ENCODE measurements around the gene ZCCHC10. TPM values are rescaled to one million over a fixed set of nuclear protein-coding genes. Genes with fewer than 3 reads are reported as not detected.
"Not testable (repeated sequence)": the region's sequence is repeated elsewhere in the genome, so short reads cannot be mapped to it uniquely, and the experiment has no call there.

The ZCCHC10 gene
- total and polyA plus RNA-seq, 2 donors from 2014 or later = 19.9 to 32.7 TPM

- Histone ChIP-seq H3K4me3 (ENCODE audit: low read length in 3 of 3) (peak overlapping the region; percentile 90 to 99 (median 90)), H3K9me3 (ENCODE audit: control insufficient read depth in 2 of 3, insufficient read depth in 1 of 3, low read length in 3 of 3) (no peaks in the 10 kb centered on the region), H3K4me1 (ENCODE audit: control insufficient read depth in 2 of 3, insufficient read depth in 2 of 3, low read depth in 1 of 3, low read length in 3 of 3) (peaks cover 0 to 14% (median 4%) of the 10 kb centered on the region in 3 donors), H3K9ac (ENCODE audit: low read length in 3 of 3) (peak overlapping the region; percentile 81 to 99 (median 98)), H3K36me3 (ENCODE audit: control insufficient read depth in 2 of 3, insufficient read depth in 3 of 3, low read length in 3 of 3) (no peaks in the 10 kb centered on the region), H3K27me3 (ENCODE audit: control insufficient read depth, insufficient read depth, low read length) (no peaks in the 10 kb centered on the region), H3K27ac (ENCODE audit: low read depth in 2 of 2, low read length in 2 of 2) (peak overlapping the region; percentile 92 to 99)
- peak in 4 of 5 donors; percentile 49 to 91 (median 72) for DNase-seq
- intact Hi-C loops (cut with DNase I) = no loop called here
- TF ChIP-seq, protein P1, sequence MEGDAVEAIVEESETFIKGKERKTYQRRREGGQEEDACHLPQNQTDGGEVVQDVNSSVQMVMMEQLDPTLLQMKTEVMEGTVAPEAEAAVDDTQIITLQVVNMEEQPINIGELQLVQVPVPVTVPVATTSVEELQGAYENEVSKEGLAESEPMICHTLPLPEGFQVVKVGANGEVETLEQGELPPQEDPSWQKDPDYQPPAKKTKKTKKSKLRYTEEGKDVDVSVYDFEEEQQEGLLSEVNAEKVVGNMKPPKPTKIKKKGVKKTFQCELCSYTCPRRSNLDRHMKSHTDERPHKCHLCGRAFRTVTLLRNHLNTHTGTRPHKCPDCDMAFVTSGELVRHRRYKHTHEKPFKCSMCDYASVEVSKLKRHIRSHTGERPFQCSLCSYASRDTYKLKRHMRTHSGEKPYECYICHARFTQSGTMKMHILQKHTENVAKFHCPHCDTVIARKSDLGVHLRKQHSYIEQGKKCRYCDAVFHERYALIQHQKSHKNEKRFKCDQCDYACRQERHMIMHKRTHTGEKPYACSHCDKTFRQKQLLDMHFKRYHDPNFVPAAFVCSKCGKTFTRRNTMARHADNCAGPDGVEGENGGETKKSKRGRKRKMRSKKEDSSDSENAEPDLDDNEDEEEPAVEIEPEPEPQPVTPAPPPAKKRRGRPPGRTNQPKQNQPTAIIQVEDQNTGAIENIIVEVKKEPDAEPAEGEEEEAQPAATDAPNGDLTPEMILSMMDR (IDR thresholded peaks at IDR 0.05; ENCODE audit: borderline replicate concordance, extremely low read depth, insufficient read depth) = no peak
- FAIRE-seq = no peak
These were observed 63.8 kb downstream of the ZCCHC10 start for GRCh38 chr5:132962429-132963021.

GRCh38 chr5:132961887-132962286 is 64.5 kb downstream of the ZCCHC10 start:
- TF ChIP-seq, protein P1 (IDR thresholded peaks at IDR 0.05; ENCODE audit: borderline replicate concordance, extremely low read depth, insufficient read depth) = no peak
- H3K27me3 ChIP-seq (ENCODE audit: control insufficient read depth, insufficient read depth, low read length) = no peaks in the 10 kb centered on the region
- no peak for FAIRE-seq
- H3K27ac ChIP-seq (ENCODE audit: low read depth in 2 of 2, low read length in 2 of 2) = peak overlapping the region; percentile 92 to 99
- H3K9me3 ChIP-seq (ENCODE audit: control insufficient read depth in 2 of 3, insufficient read depth in 1 of 3, low read length in 3 of 3) = no peaks in the 10 kb centered on the region
- peak overlapping the region; percentile 81 to 99 (median 98) for H3K9ac ChIP-seq (ENCODE audit: low read length in 3 of 3)
- H3K36me3 ChIP-seq (ENCODE audit: control insufficient read depth in 2 of 3, insufficient read depth in 3 of 3, low read length in 3 of 3) = no peaks in the 10 kb centered on the region
- intact Hi-C loops (cut with DNase I) = no loop called here
- H3K4me3 ChIP-seq (ENCODE audit: low read length in 3 of 3) = peak overlapping the region; percentile 90 to 99 (median 90)
- DNase-seq = peak in 2 of 5 donors; percentile 58 to 75
- H3K4me1 ChIP-seq (ENCODE audit: control insufficient read depth in 2 of 3, insufficient read depth in 2 of 3, low read depth in 1 of 3, low read length in 3 of 3) = peaks cover 0 to 14% (median 4%) of the 10 kb centered on the region in 3 donors

- Histone ChIP-seq H3K9ac (ENCODE audit: low read length in 3 of 3) (peak overlapping the region in 2 of 3 donors; percentile 81 to 99), H3K4me1 (ENCODE audit: control insufficient read depth in 2 of 3, insufficient read depth in 2 of 3, low read depth in 1 of 3, low read length in 3 of 3) (peaks cover 0 to 14% (median 4%) of the 10 kb centered on the region in 3 donors), H3K4me3 (ENCODE audit: low read length in 3 of 3) (peak overlapping the region in 2 of 3 donors; percentile 90)
- H3K36me3 ChIP-seq (ENCODE audit: control insufficient read depth in 2 of 3, insufficient read depth in 3 of 3, low read length in 3 of 3); FAIRE-seq; intact Hi-C loops (cut with DNase I); H3K27ac ChIP-seq (ENCODE audit: low read depth in 2 of 2, low read length in 2 of 2); H3K9me3 ChIP-seq (ENCODE audit: control insufficient read depth in 2 of 3, insufficient read depth in 1 of 3, low read length in 3 of 3); H3K27me3 ChIP-seq (ENCODE audit: control insufficient read depth, insufficient read depth, low read length): not testable (repeated sequence)
- peak in 1 of 5 donors; percentile 29 for DNase-seq
These were observed 65.1 kb downstream of the ZCCHC10 start for GRCh38 chr5:132961123-132961815.

DNA sequence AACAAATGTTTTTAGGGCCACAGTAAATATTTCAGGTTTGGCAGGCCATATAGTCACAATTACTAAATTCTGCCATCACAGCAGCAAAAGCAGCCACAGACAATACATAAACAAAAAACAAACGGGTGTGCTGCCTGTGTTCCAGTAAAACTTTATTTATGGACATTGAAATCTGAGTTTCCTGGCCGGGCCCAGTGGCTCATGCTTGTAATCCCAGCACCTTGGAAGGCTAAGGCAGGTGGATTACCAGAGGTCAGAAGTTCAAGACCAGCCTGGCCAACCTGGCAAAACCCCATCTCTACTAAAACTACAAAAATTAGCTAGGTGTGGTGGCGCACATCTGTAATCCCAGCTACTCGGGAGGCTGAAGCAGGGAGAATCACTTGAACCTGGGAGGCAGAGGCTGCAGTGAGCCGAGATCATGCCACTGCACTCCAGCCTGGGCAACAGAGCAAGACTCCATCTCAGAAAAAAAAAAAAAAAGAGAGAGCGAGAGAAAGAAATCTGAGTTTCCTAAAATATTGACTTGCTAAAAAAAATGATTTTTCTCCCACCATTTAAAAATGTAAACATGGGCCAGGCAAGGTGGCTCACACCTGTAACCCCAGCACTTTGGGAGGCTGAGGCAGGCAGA is 70.1 kb downstream of the ZCCHC10 start:
- FAIRE-seq; intact Hi-C loops (cut with DNase I); H3K9ac ChIP-seq (ENCODE audit: low read length in 3 of 3); H3K36me3 ChIP-seq (ENCODE audit: control insufficient read depth in 2 of 3, insufficient read depth in 3 of 3, low read length in 3 of 3); H3K27ac ChIP-seq (ENCODE audit: low read depth in 2 of 2, low read length in 2 of 2); H3K27me3 ChIP-seq (ENCODE audit: control insufficient read depth, insufficient read depth, low read length); DNase-seq; H3K9me3 ChIP-seq (ENCODE audit: control insufficient read depth in 2 of 3, insufficient read depth in 1 of 3, low read length in 3 of 3); H3K4me3 ChIP-seq (ENCODE audit: low read length in 3 of 3): not testable (repeated sequence)
- peaks cover 0 to 15% (median 8%) of the 10 kb centered on the region in 3 donors for H3K4me1 ChIP-seq (ENCODE audit: control insufficient read depth in 2 of 3, insufficient read depth in 2 of 3, low read depth in 1 of 3, low read length in 3 of 3)

Data from kidney (tissue), 14 donors.